ENCODE measurements around the gene PEX14. TPM values are rescaled to one million over a fixed set of nuclear protein-coding genes. Genes with fewer than 3 reads are reported as not detected.

PEX14 gene
- polyA plus RNA-seq, 1 donor (not counting 4 experiments of a cell fraction or from before 2014, with no cell fraction given) = 8.4 TPM

- Histone ChIP-seq H3K27ac (ENCODE audit: control insufficient read depth, insufficient read depth, low read length) (peak overlapping the region; percentile 83), H3K9ac (ENCODE audit: control insufficient read depth, extremely low read depth, insufficient read depth, low read length) (peak overlapping the region; percentile 87), H2AFZ (ENCODE audit: control insufficient read depth, low read length) (peak overlapping the region; percentile 87), H3K4me1 (ENCODE audit: control insufficient read depth, extremely low read depth, insufficient read depth, low read length) (peaks cover 16% of the 10 kb centered on the region), H3K27me3 (ENCODE audit: control insufficient read depth, extremely low read depth, insufficient read depth, low read length) (no peaks in the 10 kb centered on the region), H4K20me1 (ENCODE audit: control insufficient read depth, extremely low read depth, insufficient read depth, low read length) (no peaks in the 10 kb centered on the region), H3K79me2 (ENCODE audit: control insufficient read depth, insufficient read depth, low read length) (peaks cover 34% of the 10 kb centered on the region), H3K36me3 (ENCODE audit: control insufficient read depth in 2 of 2, extremely low read depth in 1 of 2, insufficient read depth in 2 of 2, low read length in 2 of 2) (peaks cover 4 to 9% of the 10 kb centered on the region in 2 experiments), H3K4me2 (ENCODE audit: control insufficient read depth, extremely low read depth, insufficient read depth, low read depth, low read length) (peak overlapping the region; percentile 94), H3K4me3 (ENCODE audit: control insufficient read depth in 2 of 3, extremely low read depth in 1 of 3, insufficient read depth in 2 of 3, low read depth in 1 of 3, low read length in 3 of 3) (peak overlapping the region; percentile 75 to 94 (median 93)), H3K9me3 (ENCODE audit: control insufficient read depth, low read depth, low read length) (no peaks in the 10 kb centered on the region), H3K9me1 (ENCODE audit: control insufficient read depth, extremely low read depth, insufficient read depth, low read length) (no peaks in the 10 kb centered on the region)
- no peak for FAIRE-seq
- dilution Hi-C loops (cut with MboI; ENCODE audit: extremely low pct_ligation_motif_present, low sequenced_read_pairs) = no loop called here
- DNase-seq (ENCODE audit: low read depth, low spot score) = no peak
- TF ChIP-seq EZH2 (IDR thresholded peaks at IDR 0.05; ENCODE audit: low read length) (no peak), CTCF (optimal IDR thresholded peaks at IDR 0.05 in 1 of 3, IDR thresholded peaks at IDR 0.05 in 1 of 3, conservative IDR thresholded peaks at IDR 0.05 in 1 of 3; ENCODE audit: extremely low read depth in 1 of 3, insufficient read depth in 2 of 3, low read length in 3 of 3) (no peak)
These were observed 3.1 kb upstream of the PEX14 start for GRCh38 chr1:10471411-10472219.

GRCh38 chr1:10472220-10473144 lies 2.3 kb upstream of the PEX14 start, which contains the start of gene DFFA:
Gene DFFA, minus strand, starts transcription at chr1:10472529. Its CDS starts 71 bp downstream, at chr1:10472458.
- Histone ChIP-seq H3K4me3 (ENCODE audit: control insufficient read depth in 2 of 3, extremely low read depth in 1 of 3, insufficient read depth in 2 of 3, low read depth in 1 of 3, low read length in 3 of 3) (peak within 1 kb of the TSS; percentile 75 to 94 (median 93)), H3K27me3 (ENCODE audit: control insufficient read depth, extremely low read depth, insufficient read depth, low read length) (no peaks in the 10 kb centered on the region), H3K9me3 (ENCODE audit: control insufficient read depth, low read depth, low read length) (no peaks in the 10 kb centered on the region), H3K4me1 (ENCODE audit: control insufficient read depth, extremely low read depth, insufficient read depth, low read length) (peaks cover 16% of the 10 kb centered on the region), H3K36me3 (ENCODE audit: control insufficient read depth in 2 of 2, extremely low read depth in 1 of 2, insufficient read depth in 2 of 2, low read length in 2 of 2) (peaks cover 4 to 6% of the 10 kb centered on the region in 2 experiments), H3K9me1 (ENCODE audit: control insufficient read depth, extremely low read depth, insufficient read depth, low read length) (no peaks in the 10 kb centered on the region), H3K79me2 (ENCODE audit: control insufficient read depth, insufficient read depth, low read length) (peaks cover 40% of the 10 kb centered on the region), H3K4me2 (ENCODE audit: control insufficient read depth, extremely low read depth, insufficient read depth, low read depth, low read length) (peak within 1 kb of the TSS; percentile 94), H3K27ac (ENCODE audit: control insufficient read depth, insufficient read depth, low read length) (peak within 1 kb of the TSS; percentile 83), H4K20me1 (ENCODE audit: control insufficient read depth, extremely low read depth, insufficient read depth, low read length) (no peaks in the 10 kb centered on the region), H2AFZ (ENCODE audit: control insufficient read depth, low read length) (peak within 1 kb of the TSS; percentile 87), H3K9ac (ENCODE audit: control insufficient read depth, extremely low read depth, insufficient read depth, low read length) (peak within 1 kb of the TSS; percentile 87)
- dilution Hi-C loops (cut with MboI; ENCODE audit: extremely low pct_ligation_motif_present, low sequenced_read_pairs) = no loop called here
- peak; percentile 77 for FAIRE-seq
- peak; percentile 86 for DNase-seq (ENCODE audit: low read depth, low spot score)
- no peak for TF ChIP-seq EZH2 (IDR thresholded peaks at IDR 0.05; ENCODE audit: low read length)
- TF ChIP-seq CTCF (optimal IDR thresholded peaks at IDR 0.05 in 1 of 3, IDR thresholded peaks at IDR 0.05 in 1 of 3, conservative IDR thresholded peaks at IDR 0.05 in 1 of 3; ENCODE audit: extremely low read depth in 1 of 3, insufficient read depth in 2 of 3, low read length in 3 of 3) = no peak

All from keratinocyte (primary cell).